Neural crest cell (in vitro differentiated cells): ENCODE measurements around the gene MYH9. TPM values are rescaled to one million over a fixed set of nuclear protein-coding genes. Genes with fewer than 3 reads are reported as not detected.

Source experiments
- DNase-seq: peaks from one replicate; pipeline ENCODE4 v3.0.0; 2021; ENCODE audit warnings: low read depth, mixed read lengths, low spot score
- H3K27ac Mint-ChIP-seq: one replicate; pipeline ENCODE4 v1.8.0; 2021; ENCODE audit warnings: mild to moderate bottlenecking, mixed read lengths; ENCODE audit not compliant: unreplicated experiment
- H3K27me3 Mint-ChIP-seq: 2 replicates; pipeline ENCODE4 v1.8.0; 2021; ENCODE audit warnings: low read depth, mild to moderate bottlenecking, mixed read lengths
- H3K36me3 Mint-ChIP-seq: 2 replicates; pipeline ENCODE4 v1.8.0; 2021; ENCODE audit warnings: low read depth, mild to moderate bottlenecking, mixed read lengths
- H3K4me1 Mint-ChIP-seq: 2 replicates; pipeline ENCODE4 v1.8.0; 2021; ENCODE audit warnings: mixed read lengths
- H3K4me3 Mint-ChIP-seq: one replicate; pipeline ENCODE4 v1.8.0; 2021; ENCODE audit warnings: mild to moderate bottlenecking, mixed read lengths
- H3K9me3 Mint-ChIP-seq: 2 replicates; pipeline ENCODE4 v1.8.0; 2021; ENCODE audit warnings: mixed read lengths
- CTCF ChIP-seq: fragments of 200-600 bp; sonication (generic); conservative IDR thresholded peaks from 2 replicates; pipeline ENCODE4 v1.5.0; 2021; ENCODE audit warnings: antibody characterized with exemption, mild to moderate bottlenecking
- total RNA-seq: library from RNA; stranded (reverse); gene quantifications from 2 replicates; pipeline ENCODE4 v1.2.1, GENCODE V29; 2021

Gene MYH9
- total RNA-seq, 1 donor from 2014 or later = 160 TPM

- Mint-ChIP-seq H3K4me1 (peaks cover 65% of the 10 kb centered on the region), H3K27me3 (no peaks in the 10 kb centered on the region), H3K27ac (no peak overlapping the region), H3K36me3 (no peaks in the 10 kb centered on the region), H3K9me3 (no peaks in the 10 kb centered on the region), H3K4me3 (no peak overlapping the region)
- DNase-seq = no peak
- TF ChIP-seq CTCF = no peak
These were observed 23.3 kb downstream of the MYH9 start for GRCh38 chr22:36364255-36365019.

- no peak for TF ChIP-seq CTCF
- Mint-ChIP-seq H3K27ac (peak overlapping the region; percentile 14), H3K4me1 (peaks cover 65% of the 10 kb centered on the region), H3K9me3 (no peaks in the 10 kb centered on the region), H3K27me3 (no peaks in the 10 kb centered on the region), H3K4me3 (no peak overlapping the region), H3K36me3 (no peaks in the 10 kb centered on the region)
- DNase-seq = no peak
These were observed 24.3 kb downstream of the MYH9 start for GRCh38 chr22:36363349-36363981.

GRCh38 chr22:36362932-36363331, 24.8 kb downstream of the MYH9 start:
- Mint-ChIP-seq H3K9me3 (no peaks in the 10 kb centered on the region), H3K4me3 (no peak overlapping the region), H3K4me1 (peaks cover 62% of the 10 kb centered on the region), H3K27me3 (no peaks in the 10 kb centered on the region), H3K27ac (peak overlapping the region; percentile 14), H3K36me3 (no peaks in the 10 kb centered on the region)
- no peak for TF ChIP-seq CTCF
- no peak for DNase-seq

GRCh38 chr22:36362075-36362474, 25.7 kb downstream of the MYH9 start:
- H3K4me1 Mint-ChIP-seq = peaks cover 59% of the 10 kb centered on the region
- H3K36me3 Mint-ChIP-seq = no peaks in the 10 kb centered on the region
- DNase-seq = no peak
- H3K4me3 Mint-ChIP-seq = no peak overlapping the region
- H3K27ac Mint-ChIP-seq = no peak overlapping the region
- TF ChIP-seq CTCF = no peak
- no peaks in the 10 kb centered on the region for H3K27me3 Mint-ChIP-seq
- H3K9me3 Mint-ChIP-seq = no peaks in the 10 kb centered on the region

GRCh38 chr22:36360871-36361383, 26.8 kb downstream of the MYH9 start:
- no peaks in the 10 kb centered on the region for H3K27me3 Mint-ChIP-seq
- H3K4me3 Mint-ChIP-seq = no peak overlapping the region
- no peak overlapping the region for H3K27ac Mint-ChIP-seq
- H3K4me1 Mint-ChIP-seq = peaks cover 50% of the 10 kb centered on the region
- no peak for DNase-seq
- no peaks in the 10 kb centered on the region for H3K36me3 Mint-ChIP-seq
- no peak for TF ChIP-seq CTCF
- no peaks in the 10 kb centered on the region for H3K9me3 Mint-ChIP-seq
